Lung microvascular endothelial cell (primary cell): ENCODE results near the gene TBP. TPM values are rescaled to one million over a fixed set of nuclear protein-coding genes. Genes with fewer than 3 reads are reported as not detected.
A peak's percentile ranks its signal among the peaks of the same experiment; 100 is the strongest.
"Not testable (repeated sequence)": the region's sequence is repeated elsewhere in the genome, so short reads cannot be mapped to it uniquely, and the experiment has no call there.

Experiments used
- DNase-seq, 2 donors: peaks; one replicate each; pipeline versions ENCODE4 v3.0.0 to v3.0.0-alpha.2; 2010; ENCODE audit warnings: low read depth in 2 of 2
- total RNA-seq: library from RNA; depleted of rRNA; stranded (reverse); fragments of >200 nt; gene quantifications from 2 replicates; pipeline ENCODE4 v1.2.1, GENCODE V29; 2014

Gene TBP
- total RNA-seq: 5.2 and 7.9 TPM in 2 replicates

- peak; percentile 99 for DNase-seq
These were observed at the start of gene TBP for GRCh38 chr6:170554013-170554795. Gene TBP, plus strand, starts transcription at chr6:170554369. Its CDS starts 2,661 bp downstream, at chr6:170557030.

GRCh38 chr6:170504479-170504878 is 49.7 kb upstream of the TBP start:
- DNase-seq: no peak

- no peak for DNase-seq
These were observed 48.9 kb upstream of the TBP start for GRCh38 chr6:170505306-170505705.

- no peak for DNase-seq
These were observed 47.7 kb upstream of the TBP start for GRCh38 chr6:170506446-170506845.

GRCh38 chr6:170507728-170508127 is 46.4 kb upstream of the TBP start:
- not testable (repeated sequence) for DNase-seq

GRCh38 chr6:170508275-170508674 is 45.9 kb upstream of the TBP start:
- DNase-seq: not testable (repeated sequence)

GRCh38 chr6:170508892-170509722 is 45.1 kb upstream of the TBP start:
- DNase-seq: not testable (repeated sequence)

GRCh38 chr6:170509723-170510018 is 44.5 kb upstream of the TBP start:
- DNase-seq: no peak

- DNase-seq: no peak
These were observed 43.5 kb upstream of the TBP start for GRCh38 chr6:170510631-170511030.

GRCh38 chr6:170512249-170512648 is 41.9 kb upstream of the TBP start:
- no peak for DNase-seq

GRCh38 chr6:170514908-170515307 is 39.3 kb upstream of the TBP start:
- DNase-seq: no peak

- DNase-seq: peak; percentile 81 to 82
These were observed 37.2 kb upstream of the TBP start for GRCh38 chr6:170516783-170517616.

GRCh38 chr6:170522565-170523183 is 31.5 kb upstream of the TBP start:
- peak; percentile 33 to 47 for DNase-seq

GRCh38 chr6:170523256-170524171 is 30.7 kb upstream of the TBP start:
- DNase-seq: peak in 1 of 2 donors; percentile 34

GRCh38 chr6:170524172-170524502 is 30.0 kb upstream of the TBP start:
- no peak for DNase-seq

- no peak for DNase-seq
These were observed 28.4 kb upstream of the TBP start for GRCh38 chr6:170525795-170526194.

GRCh38 chr6:170527995-170528394 is 26.2 kb upstream of the TBP start:
- not testable (repeated sequence) for DNase-seq

- DNase-seq: peak; percentile 75 to 78
These were observed 24.2 kb upstream of the TBP start for GRCh38 chr6:170529839-170530469.

- DNase-seq: no peak
These were observed 21.2 kb upstream of the TBP start for GRCh38 chr6:170532867-170533488.

- DNase-seq: no peak
These were observed 20.4 kb upstream of the TBP start for GRCh38 chr6:170533792-170534191.
